ENCODE results near the gene ARHGAP8.

DNA sequence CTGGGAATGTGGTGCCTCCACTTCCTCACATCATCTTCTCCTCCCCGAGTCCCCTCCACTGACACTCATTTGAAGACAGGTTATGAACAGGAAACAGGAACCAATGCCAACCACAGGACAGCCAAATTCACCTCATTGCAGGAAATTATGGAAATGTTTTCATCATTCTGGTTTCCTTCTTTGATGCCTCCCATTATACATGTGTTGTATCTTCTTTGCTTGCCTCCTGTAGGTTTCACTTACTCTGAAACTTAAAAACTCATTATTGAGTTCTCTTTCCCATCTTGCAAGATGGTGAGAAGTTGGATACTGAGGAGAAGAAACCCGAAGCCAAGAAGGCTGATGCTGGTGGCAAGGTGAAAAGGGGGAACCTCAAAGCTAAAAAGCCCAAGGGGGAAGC lies 148.9 kb downstream of the ARHGAP8 start:
- TF ChIP-seq, protein P1, sequence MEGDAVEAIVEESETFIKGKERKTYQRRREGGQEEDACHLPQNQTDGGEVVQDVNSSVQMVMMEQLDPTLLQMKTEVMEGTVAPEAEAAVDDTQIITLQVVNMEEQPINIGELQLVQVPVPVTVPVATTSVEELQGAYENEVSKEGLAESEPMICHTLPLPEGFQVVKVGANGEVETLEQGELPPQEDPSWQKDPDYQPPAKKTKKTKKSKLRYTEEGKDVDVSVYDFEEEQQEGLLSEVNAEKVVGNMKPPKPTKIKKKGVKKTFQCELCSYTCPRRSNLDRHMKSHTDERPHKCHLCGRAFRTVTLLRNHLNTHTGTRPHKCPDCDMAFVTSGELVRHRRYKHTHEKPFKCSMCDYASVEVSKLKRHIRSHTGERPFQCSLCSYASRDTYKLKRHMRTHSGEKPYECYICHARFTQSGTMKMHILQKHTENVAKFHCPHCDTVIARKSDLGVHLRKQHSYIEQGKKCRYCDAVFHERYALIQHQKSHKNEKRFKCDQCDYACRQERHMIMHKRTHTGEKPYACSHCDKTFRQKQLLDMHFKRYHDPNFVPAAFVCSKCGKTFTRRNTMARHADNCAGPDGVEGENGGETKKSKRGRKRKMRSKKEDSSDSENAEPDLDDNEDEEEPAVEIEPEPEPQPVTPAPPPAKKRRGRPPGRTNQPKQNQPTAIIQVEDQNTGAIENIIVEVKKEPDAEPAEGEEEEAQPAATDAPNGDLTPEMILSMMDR (conservative IDR thresholded peaks at IDR 0.05; ENCODE audit: low read depth in 2 of 2), result no peak
- TF ChIP-seq, protein P2, sequence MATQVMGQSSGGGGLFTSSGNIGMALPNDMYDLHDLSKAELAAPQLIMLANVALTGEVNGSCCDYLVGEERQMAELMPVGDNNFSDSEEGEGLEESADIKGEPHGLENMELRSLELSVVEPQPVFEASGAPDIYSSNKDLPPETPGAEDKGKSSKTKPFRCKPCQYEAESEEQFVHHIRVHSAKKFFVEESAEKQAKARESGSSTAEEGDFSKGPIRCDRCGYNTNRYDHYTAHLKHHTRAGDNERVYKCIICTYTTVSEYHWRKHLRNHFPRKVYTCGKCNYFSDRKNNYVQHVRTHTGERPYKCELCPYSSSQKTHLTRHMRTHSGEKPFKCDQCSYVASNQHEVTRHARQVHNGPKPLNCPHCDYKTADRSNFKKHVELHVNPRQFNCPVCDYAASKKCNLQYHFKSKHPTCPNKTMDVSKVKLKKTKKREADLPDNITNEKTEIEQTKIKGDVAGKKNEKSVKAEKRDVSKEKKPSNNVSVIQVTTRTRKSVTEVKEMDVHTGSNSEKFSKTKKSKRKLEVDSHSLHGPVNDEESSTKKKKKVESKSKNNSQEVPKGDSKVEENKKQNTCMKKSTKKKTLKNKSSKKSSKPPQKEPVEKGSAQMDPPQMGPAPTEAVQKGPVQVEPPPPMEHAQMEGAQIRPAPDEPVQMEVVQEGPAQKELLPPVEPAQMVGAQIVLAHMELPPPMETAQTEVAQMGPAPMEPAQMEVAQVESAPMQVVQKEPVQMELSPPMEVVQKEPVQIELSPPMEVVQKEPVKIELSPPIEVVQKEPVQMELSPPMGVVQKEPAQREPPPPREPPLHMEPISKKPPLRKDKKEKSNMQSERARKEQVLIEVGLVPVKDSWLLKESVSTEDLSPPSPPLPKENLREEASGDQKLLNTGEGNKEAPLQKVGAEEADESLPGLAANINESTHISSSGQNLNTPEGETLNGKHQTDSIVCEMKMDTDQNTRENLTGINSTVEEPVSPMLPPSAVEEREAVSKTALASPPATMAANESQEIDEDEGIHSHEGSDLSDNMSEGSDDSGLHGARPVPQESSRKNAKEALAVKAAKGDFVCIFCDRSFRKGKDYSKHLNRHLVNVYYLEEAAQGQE (IDR thresholded peaks at IDR 0.05; ENCODE audit: unreplicated experiment), result no peak
- TF ChIP-seq NANOG (IDR thresholded peaks at IDR 0.05; ENCODE audit: borderline replicate concordance), result no peak
